ENCODE measurements around the gene LCE2C. TPM values are rescaled to one million over a fixed set of nuclear protein-coding genes. Genes with fewer than 3 reads are reported as not detected.
"Not testable (repeated sequence)": the region's sequence is repeated elsewhere in the genome, so short reads cannot be mapped to it uniquely, and the experiment has no call there.

LCE2C gene, protein sequence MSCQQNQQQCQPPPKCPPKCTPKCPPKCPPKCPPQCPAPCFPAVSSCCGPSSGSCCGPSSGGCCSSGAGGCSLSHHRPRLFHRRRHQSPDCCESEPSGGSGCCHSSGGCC
- polyA plus RNA-seq (ENCODE audit: insufficient read length in 4 of 4), result not detected

DNA sequence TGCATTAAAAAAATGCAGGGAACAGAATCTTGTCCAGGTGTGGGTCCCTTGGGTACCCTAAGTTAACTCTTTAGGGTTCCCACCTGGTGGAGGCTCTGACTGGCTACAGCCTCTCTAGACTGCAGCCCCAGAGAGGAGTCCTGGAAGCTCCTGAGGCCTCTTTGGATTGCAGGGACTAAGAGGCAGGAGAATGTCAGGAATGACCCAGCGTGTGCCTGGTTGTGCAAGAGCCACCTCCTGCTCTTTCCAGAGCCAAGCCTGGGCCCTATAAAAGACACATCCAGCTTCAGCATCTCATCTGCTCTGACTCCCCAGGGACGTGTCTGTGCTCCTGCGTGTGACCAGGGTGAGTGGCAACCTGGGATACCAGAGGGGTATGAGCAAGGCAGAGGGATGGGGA is at the start of gene LCE2C:
TSS of gene LCE2C (plus strand) at position 297 of the 400 bp plus-strand sequence. CDS start 737 bp downstream, outside the sequence.
- not testable (repeated sequence) for DNase-seq (ENCODE audit: low read depth in 4 of 4, low spot score in 2 of 4)

DNA sequence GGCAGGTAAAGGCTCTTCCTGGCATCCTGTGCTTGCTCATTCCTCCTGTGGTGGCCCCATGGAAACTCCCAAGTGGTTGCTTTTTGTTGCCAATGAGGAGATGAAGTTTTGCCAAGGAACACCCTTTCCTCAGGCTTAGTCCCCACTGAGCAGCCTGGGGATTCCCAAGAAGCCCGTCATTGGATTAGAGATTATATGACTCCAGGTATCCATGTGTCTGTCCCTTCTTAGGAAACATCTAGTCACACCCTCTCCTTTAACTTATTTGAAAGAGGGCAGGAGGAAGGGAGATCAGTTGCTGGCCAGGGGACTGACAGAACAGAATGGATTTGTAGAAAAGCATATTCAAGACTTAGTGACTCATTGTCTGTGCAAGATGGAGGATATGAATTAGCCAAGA is 48.3 kb upstream of the LCE2C start:
- DNase-seq (ENCODE audit: low read depth in 4 of 4, low spot score in 2 of 4), result no peak

DNA sequence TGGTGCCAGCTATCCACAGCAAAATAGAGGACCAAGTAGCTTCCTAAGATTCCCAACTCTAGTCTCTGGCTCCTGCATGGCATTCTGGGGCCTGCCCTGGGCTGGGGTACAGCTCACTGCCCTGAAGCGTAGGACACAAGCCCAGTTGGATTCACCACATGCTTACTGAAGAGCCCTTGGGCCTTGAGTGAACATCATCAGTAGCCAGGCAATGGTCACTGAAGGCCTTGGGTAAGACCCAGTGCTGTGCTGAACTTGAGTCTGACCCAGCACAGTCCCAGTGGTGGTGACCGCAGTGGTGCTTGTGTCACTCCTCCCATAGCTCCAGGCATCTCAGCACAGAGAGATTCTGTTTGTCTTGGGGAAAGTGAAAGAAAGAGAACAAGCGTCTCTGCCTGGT is 44.5 kb upstream of the LCE2C start:
- no peak for DNase-seq (ENCODE audit: low read depth in 4 of 4, low spot score in 2 of 4)

DNA sequence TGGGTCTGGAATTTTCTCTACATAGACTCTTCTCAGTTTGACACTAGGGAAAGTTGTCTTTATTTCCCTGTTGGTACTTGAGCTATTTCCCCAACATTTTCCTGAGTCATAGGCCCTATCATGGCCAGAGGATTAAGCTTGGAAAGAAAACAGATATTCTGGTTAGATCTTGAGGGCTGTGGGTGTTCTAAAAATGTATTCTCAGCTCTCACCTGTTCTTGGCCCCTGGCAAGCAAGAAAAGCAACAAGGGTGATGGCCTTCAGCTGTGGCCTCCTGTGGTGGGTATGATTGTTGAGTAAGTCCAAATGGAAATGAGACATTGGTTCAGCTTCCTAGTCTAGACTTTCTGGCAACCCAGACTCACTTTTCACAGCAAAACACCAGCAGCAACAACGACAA is 34.7 kb upstream of the LCE2C start:
- DNase-seq (ENCODE audit: low read depth in 4 of 4, low spot score in 2 of 4), result no peak

DNA sequence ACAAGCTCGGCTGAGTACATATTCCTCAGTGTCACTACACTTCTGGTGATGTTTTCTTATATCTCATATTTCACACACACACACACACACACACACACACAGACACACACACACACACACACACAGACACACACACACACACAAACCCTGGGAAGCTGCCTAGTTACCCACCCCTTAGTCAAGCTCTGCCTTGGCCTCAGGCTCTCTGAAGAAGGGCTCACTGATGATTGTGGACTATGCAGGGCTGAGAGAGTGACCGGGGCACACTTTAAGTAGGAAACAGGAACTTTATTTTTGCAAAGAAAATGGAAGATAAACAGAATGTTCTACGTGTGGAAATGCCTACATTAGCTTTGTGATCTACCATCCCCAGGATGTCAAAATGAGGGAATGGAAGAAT is 31.1 kb upstream of the LCE2C start:
- no peak for DNase-seq (ENCODE audit: low read depth in 4 of 4, low spot score in 2 of 4)

DNA sequence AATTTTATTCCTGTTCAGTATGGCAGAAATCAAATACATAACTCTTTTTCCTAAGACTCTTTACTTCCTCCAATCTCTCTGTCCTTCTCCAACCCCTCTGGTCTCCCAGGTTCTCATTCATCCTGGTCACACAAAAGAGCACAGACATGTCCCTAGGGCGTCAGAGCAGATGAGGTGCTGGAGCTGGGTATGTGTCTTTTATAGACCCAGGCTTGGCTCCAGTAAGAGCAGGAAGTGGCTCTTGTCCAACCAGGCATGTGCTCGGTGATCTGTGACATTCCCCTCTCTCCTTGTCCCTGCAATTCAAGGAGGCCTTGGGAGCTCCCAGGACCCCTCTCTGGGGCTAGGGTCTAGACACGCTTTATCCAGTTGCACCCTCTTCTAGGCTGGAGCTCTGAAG is 29.9 kb upstream of the LCE2C start:
- DNase-seq (ENCODE audit: low read depth in 4 of 4, low spot score in 2 of 4), result no peak

DNA sequence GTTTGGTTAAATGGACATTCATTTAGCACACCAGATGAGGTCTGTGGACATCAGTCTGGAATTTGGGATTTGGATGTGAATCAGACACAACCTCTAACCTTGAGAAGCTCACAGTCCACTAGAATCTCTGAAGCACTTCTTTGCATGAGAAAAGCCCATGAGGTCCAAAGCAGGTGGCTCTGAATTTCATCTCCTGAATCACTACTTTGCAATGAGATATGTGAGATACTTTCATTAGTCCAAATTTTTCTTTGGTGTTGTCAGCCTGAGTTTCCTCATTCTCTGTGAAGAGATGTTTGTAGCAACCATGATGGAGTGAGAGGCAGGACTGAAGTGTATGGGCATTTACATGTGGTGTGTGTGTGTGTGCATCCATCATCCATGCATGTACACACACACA is 28.4 kb upstream of the LCE2C start:
- no peak for DNase-seq (ENCODE audit: low read depth in 4 of 4, low spot score in 2 of 4)

DNA sequence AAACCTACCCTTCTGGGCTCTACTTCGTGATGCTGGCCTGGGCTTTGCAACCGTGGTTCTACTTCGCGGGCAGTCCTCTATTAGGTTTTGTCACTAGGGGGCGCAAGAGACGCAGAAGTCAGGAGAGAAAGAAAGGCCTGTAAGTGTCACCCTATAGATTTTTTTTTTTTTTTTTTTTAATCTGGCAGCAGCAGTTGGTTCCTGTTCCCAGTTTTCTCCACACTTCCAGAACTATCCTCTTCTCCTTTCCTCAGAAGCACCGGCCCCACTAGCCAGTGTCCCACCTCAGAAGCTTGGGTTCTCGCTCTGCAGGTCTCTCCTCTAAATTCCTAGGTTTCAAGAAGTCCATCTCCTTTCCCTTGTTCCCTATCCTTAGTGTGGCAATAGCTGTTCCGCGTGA is 21.0 kb upstream of the LCE2C start:
- DNase-seq (ENCODE audit: low read depth in 4 of 4, low spot score in 2 of 4), result peak in 3 of 4 donors; percentile 18 to 40 (median 26)

DNA sequence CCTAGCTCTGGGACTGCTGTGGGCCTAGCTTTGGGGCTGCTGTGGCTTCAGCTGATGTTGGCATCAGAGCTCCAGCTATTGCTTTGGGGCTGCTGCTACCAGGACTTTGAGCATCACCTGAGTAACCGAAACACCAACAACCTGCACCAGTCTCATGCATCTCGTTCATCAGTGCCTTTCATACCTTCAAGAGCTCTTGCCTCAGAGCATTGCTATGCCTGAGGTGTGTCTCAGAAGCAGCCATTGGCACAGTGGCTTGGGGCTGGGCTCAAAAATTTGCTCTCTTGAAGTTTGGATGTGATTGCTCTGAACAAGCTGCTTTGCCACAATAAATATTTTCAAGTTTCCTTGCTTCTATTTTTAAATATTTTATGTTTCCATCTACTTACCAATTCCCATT is 18.6 kb upstream of the LCE2C start:
- no peak for DNase-seq (ENCODE audit: low read depth in 4 of 4, low spot score in 2 of 4)

DNA sequence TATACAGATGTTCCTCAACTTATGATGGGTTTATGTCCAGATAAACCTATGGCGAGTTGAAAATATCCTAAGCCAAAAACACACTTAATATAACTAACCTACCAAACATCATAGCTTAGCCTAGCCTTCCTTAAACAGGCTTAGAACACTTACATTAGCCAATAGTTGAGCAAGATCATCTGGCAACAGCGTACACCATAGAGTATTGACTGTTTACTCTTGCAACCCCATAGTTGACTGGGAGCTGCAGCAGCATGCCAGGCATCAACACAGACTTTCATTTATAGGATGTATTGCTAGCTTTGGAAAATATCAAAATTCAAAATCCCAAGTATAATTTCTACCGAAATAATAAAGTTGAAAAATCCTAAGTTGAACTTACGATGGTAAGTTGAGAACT is 17.4 kb upstream of the LCE2C start:
- no peak for DNase-seq (ENCODE audit: low read depth in 4 of 4, low spot score in 2 of 4)

DNA sequence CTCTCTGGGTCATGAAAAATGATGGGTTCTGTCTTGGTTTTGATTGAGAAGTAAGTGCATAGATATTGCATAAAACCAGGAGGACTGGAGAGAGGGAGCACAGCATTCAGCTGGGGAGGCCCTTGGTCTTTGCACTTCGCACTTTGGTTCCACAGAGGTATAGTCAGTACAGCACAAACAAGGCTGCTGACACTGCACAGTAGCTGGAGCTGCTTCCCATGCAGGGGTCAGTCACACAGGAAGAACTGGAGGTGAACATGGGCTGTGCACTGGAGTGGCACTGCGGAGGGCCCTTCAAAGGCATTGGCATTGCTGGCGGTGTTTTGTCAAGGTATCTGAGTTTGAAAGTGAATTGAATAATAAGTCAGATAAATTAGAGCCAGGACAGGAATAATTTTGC is 16.4 kb upstream of the LCE2C start:
- no peak for DNase-seq (ENCODE audit: low read depth in 4 of 4, low spot score in 2 of 4)

DNA sequence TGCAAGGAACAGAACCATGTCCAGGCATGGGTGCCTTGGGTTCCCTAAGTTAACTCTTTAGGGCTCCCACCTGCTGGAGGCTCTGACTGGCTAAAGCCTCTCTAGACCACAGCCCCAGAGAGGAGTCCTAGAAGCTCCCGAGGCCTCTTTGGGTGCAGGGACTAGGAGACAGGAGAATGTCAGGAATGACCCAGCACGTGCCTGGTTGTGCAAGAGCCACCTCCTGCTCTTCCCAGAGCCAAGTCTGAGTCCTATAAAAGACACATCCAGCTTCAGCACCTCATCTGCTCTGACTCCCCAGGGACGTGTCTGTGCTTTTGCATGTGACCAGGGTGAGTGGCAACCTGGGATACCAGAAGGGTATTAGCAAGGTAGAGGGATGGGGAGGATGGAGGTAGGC is 12.0 kb upstream of the LCE2C start, which contains the start of gene LCE2D:
TSS of gene LCE2D (plus strand) at position 283 of the 400 bp plus-strand sequence. CDS start 726 bp downstream, outside the sequence.
- DNase-seq (ENCODE audit: low read depth in 4 of 4, low spot score in 2 of 4), result no peak

DNA sequence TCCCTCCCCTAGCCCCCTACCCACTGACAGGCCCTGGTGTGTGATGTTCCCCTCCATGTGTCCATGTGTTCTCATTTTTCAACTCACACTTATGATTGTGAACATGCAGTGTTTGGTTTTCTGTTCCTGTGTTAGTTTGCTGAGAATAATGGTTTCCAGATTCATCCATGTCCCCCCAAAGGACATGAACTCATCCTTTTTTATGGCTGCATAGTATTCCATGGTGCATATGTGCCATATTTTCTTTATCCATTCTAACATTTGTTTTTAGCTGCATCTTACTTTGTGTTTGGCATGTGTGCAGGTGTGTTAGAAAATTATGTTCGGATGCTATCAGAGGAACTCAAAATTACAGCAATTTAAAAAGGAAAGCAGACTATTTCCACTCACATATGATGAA is 8.9 kb upstream of the LCE2C start:
- not testable (repeated sequence) for DNase-seq (ENCODE audit: low read depth in 4 of 4, low spot score in 2 of 4)

DNA sequence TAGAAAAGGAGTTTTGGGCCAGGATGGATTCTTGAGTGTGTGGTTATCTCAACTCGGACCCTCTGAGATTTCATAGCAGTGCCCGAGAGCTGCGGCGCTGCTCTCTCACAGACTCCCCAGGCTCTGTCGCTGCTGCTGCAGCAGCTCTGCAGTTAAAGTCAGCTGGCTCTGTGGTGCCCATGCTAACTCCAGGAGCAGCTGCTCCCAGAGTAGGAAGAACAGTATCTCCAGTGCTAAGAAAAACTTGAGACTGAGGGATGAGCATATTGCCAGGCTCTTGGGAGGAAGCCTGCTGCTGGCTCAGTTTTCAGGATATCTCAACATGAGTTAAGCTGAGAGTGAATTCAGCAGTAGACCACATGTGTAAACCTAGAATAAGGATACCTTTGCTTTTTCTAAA is 7.4 kb upstream of the LCE2C start:
- DNase-seq (ENCODE audit: low read depth in 4 of 4, low spot score in 2 of 4), result no peak

DNA sequence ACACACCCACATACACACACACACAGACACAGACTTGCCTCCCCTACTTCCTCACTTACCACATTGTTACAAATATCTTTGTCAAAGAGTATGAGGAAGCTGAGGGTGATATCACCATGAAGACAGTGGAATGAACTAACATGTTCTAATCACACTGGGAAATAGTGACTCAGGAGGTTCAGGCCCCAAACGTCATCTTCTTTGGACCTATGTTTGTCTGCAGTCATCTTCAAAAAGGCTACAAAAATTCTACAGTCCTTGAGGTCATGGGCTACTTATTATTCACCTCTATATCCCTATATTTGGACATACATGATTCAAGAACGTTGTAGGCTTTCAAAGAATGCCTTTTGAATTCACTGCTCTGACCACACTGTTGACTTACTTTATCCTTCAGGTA is 2.1 kb upstream of the LCE2C start:
- no peak for DNase-seq (ENCODE audit: low read depth in 4 of 4, low spot score in 2 of 4)

DNA sequence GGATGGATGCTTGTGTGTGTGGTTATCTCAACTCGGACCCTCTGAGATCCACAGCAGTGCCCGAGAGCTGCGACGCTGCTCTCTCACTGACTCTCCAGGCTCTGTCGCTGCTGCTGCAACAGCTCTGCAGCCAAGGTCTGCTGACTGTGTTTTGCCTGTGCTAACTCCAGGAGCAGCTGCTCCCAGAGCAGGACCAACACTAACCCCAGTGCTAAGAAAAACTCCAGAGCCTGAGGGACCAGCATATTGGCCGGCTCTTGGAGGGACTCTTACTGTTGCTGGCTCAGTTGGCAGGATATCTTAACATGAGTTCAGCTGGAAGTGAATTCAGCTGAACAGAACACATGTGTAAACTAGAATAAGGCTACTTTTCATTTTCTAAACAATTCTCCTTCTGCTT is 4.4 kb downstream of the LCE2C start:
- DNase-seq (ENCODE audit: low read depth in 4 of 4, low spot score in 2 of 4), result no peak

DNA sequence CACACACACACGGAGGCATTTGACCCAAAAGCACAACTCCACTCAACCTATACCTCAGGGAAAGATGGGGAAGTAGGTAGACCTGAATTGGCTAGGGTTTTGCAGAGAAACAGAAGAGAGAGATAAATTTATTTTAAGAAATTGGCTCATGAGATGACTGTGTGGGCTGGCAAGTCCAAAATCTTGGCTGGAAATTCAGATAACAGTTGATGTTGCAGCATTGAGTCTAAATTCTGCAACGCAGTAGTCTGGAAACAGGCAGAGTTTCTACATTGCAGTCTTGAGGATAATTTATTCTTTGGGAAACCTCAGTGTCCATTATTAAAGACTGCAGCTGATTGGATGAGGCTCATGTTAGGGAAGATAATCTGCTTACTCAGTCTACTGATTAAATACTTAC is 6.5 kb downstream of the LCE2C start:
- DNase-seq (ENCODE audit: low read depth in 4 of 4, low spot score in 2 of 4), result no peak

DNA sequence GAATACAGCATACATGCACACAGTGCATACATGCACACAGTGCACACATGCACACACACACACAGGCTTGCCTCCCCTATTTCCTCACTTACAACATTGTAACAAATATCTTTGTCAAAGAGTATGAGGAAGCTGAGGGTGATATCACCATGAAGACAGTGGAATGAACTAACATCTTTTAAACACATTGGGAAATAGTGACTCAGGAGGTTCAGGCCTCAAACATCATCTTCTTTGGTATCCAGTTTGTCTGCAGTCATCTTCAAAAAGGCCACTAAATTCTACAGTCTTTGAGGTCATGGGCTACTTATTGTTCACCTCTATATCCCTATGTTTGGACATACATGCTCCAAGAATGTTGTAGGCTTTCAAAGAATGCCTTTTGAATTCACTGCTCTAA is 8.8 kb downstream of the LCE2C start:
- DNase-seq (ENCODE audit: low read depth in 4 of 4, low spot score in 2 of 4), result no peak

DNA sequence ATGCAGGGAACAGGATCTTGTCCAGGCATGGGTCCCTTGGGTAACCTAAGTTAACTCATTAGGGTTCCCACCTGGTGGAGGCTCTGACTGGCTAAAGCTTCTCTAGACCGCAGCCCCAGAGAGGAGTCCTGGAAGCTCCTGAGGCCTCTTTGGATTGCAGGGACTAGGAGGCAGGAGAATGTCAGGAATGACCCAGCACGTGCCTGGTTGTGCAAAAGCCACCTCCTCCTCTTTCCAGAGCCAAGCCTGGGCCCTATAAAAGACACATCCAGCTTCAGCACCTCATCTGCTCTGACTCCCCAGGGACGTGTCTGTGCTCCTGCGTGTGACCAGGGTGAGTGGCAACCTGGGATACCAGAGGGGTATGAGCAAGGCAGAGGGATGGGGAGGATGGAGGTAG is 10.7 kb downstream of the LCE2C start, which contains the start of gene LCE2B:
TSS of gene LCE2B (plus strand) at position 301 of the 400 bp plus-strand sequence. CDS start 721 bp downstream, outside the sequence.
- not testable (repeated sequence) for DNase-seq (ENCODE audit: low read depth in 4 of 4, low spot score in 2 of 4)

DNA sequence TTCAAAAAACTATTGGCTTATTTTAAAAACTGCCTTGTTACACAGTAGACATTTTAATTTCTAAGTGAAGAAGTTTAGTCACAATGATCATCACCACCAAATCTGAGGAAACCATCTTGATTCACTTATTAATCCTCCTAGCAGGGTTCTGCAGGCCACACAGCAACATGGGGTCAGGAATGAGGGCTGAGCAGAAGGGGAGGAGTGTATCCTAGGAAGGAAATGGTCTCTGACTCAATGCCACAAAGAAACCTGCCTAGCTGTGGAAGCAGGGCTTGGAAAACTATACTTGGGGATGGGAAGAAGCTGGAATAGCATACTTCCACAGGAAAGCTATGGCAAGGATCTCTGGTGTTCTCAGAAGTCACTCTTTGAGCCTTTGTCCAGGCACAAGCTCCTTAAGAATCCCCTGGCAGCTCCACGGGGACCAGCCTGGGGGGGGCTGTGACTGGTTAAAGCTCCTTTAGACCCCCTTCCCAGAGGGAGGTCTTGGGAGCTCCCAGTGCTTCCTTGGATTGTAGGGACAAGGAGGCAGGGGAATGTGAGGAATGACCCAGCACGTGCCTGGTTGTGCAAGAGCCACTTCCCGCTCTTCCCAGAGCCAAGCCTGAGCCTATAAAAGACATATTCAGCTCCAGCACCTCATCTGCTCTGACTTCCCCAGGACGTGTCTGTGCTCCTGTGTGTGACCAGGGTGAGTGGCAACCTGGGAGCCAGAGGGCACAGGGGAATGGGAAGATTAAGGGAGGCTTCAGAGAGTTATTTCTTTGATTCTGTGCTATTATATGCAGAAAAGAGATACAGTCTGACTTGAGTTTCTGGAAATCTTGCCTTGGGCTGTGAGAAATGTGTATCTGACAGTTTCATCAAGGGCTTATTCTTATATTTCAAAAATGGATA is 22.9 kb downstream of the LCE2C start, which contains the start of gene LCE2A:
TSS of gene LCE2A (plus strand) at position 645 of the 900 bp plus-strand sequence. CDS start 557 bp downstream, outside the sequence.
- no peak for DNase-seq (ENCODE audit: low read depth in 4 of 4, low spot score in 2 of 4)

DNA sequence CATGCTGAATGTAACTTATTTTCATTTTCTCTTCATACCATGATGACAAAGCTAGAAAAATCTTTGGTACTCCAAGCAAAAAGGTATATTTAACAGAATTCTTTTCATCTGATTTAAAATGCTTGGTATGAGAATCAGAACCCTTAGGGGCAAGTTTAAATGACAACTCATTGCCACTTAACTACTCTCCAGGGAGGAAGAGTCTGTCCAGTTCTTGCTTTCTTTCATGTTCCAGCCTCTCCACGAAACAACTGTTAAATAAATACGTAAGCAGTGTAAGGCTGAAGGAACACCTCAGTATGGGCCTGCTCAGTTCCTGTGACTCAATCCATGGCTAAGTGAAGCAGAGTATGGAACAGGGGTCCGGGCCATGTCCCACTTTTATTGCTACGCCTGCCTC is 24.7 kb downstream of the LCE2C start:
- DNase-seq (ENCODE audit: low read depth in 4 of 4, low spot score in 2 of 4), result no peak

DNA sequence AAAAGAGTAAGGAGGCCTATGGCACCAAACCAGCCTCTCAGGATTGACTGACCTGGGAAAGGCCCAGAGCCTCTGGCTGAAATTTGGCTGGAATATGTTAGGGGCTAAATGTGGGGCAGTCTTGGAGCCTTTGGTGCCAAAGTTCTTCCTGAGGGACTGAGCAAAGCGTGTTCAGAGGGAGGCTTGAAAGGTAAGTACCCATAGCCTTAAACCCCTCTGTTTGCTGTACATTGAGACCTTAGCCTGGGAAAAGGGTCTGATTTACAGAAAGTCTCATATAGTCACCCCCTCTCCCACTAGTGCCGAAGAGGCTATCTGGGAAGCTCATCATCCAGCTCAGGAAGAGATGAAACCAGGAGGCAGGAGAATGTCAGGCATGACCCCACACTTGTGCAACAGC is 32.8 kb downstream of the LCE2C start, which contains the start of gene LCE4A:
TSS of gene LCE4A (plus strand) at position 301 of the 400 bp plus-strand sequence. CDS start 916 bp downstream, outside the sequence.
- no peak for DNase-seq (ENCODE audit: low read depth in 4 of 4, low spot score in 2 of 4)
